ENCODE measurements around the gene ZNF398.

- TF ChIP-seq POLR2AphosphoS5 (IDR thresholded peaks at IDR 0.05): no peak
- TF ChIP-seq CTCF (IDR thresholded peaks at IDR 0.05 in 8 of 11, conservative IDR thresholded peaks at IDR 0.05 in 3 of 11): no peak
Measured at GRCh38 chr7:149199234-149199995, 52.2 kb downstream of the ZNF398 start.
